ENCODE data around the gene LRRC57. TPM values are rescaled to one million over a fixed set of nuclear protein-coding genes. Genes with fewer than 3 reads are reported as not detected.

The LRRC57 gene
- total RNA-seq, 6 donors from 2014 or later, result 24.0 to 48.2 (median 31.2) TPM

DNA sequence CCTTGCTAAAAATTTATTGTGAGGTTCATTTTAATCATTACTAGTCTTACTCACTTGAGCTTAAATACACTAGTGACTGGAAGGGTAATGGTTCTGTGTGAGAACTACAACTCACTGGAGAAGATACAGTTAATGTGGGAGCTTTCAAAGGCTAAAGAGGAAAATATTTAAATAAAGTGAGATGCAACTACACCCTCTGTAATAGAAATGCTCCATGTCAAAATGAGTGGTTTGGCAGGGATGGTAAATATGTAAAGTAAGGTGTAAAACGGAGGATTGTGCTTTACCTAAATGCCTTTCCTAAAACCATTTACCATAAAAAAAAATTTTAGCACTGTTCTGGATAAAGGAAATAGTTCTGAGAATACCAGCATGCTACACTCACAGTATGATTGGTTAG is 15.3 kb downstream of the LRRC57 start:
- DNase-seq, result no peak
- H3K9me3 ChIP-seq, result no peaks in the 10 kb centered on the region
- H3K36me3 ChIP-seq, result peaks cover 0 to 79% (median 37%) of the 10 kb centered on the region in 4 donors

DNA sequence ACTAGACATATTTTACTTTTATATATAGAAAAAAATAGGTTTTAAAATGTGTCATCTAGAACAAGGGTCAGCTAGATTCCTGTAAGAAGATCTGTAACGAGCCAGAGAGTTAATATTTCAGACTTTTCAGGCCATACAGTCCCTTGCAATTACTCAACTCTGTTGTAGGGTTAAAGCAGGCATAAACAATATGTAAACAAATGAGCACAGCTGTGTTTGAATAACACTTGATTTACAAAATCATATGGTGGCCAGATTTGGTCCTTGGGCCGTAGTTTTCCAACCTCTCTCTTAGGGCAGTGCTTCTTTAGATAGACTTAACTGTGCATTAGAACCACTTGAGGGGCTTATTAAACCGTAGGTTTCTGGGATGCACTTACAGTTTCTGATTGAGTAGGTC is 19.6 kb downstream of the LRRC57 start:
- Histone ChIP-seq H3K4me3 (no peak overlapping the region), H3K4me1 (no peaks in the 10 kb centered on the region), H3K27ac (no peak overlapping the region), H3K27me3 (no peaks in the 10 kb centered on the region), H3K9me3 (no peaks in the 10 kb centered on the region), H3K36me3 (peaks cover 1 to 78% (median 42%) of the 10 kb centered on the region in 4 donors)
- DNase-seq, result no peak
- ATAC-seq (ENCODE audit: low FRiP score in 2 of 2), result no peak
- no peak for TF ChIP-seq CTCF (IDR thresholded peaks at IDR 0.05)
- no peak for TF ChIP-seq POLR2AphosphoS5 (IDR thresholded peaks at IDR 0.05)
- no peak for TF ChIP-seq POLR2A (IDR thresholded peaks at IDR 0.05)
- TF ChIP-seq EP300 (IDR thresholded peaks at IDR 0.05), result no peak
- WGBS, 2 donors, result 84 to 92% methylated on average over 3 of the region's 3 CpGs

More for the DNA sequence above, 15.3 kb downstream of the LRRC57 start:
- TF ChIP-seq POLR2A (IDR thresholded peaks at IDR 0.05) (no peak), EP300 (IDR thresholded peaks at IDR 0.05) (no peak), CTCF (IDR thresholded peaks at IDR 0.05) (no peak), POLR2AphosphoS5 (IDR thresholded peaks at IDR 0.05) (no peak)
- ATAC-seq (ENCODE audit: low FRiP score in 2 of 2), result no peak
- no peak overlapping the region for H3K27ac ChIP-seq
- no peaks in the 10 kb centered on the region for H3K4me1 ChIP-seq
- no peak overlapping the region for H3K4me3 ChIP-seq
- no peaks in the 10 kb centered on the region for H3K27me3 ChIP-seq
- WGBS, 2 donors, result 94 to 100% methylated on average over 1 of the region's 1 CpG

DNA sequence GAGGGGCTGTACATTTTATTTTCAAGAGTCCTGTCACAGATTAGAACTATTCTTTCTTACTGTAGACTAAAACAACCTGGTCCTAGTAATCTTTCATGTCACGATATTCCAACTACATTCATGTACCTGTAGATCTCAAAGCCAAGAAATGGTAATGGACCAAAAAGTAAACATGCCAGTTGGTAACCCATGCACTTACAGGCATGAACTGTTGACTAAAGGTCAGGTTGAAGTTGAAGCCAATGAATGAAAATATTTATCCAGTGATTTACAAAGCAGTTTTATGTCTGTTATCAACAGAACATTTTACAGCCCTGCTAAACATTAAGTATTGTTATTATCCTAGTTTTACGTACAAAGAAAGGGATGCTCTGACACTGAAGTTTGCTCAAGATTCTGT is 25.3 kb downstream of the LRRC57 start:
- TF ChIP-seq CTCF (IDR thresholded peaks at IDR 0.05) (no peak), POLR2A (IDR thresholded peaks at IDR 0.05) (no peak), POLR2AphosphoS5 (IDR thresholded peaks at IDR 0.05) (no peak), EP300 (IDR thresholded peaks at IDR 0.05) (no peak)
- H3K4me1 ChIP-seq, result no peaks in the 10 kb centered on the region
- ATAC-seq (ENCODE audit: low FRiP score in 2 of 2) (no peak), DNase-seq (no peak)
- H3K4me3 ChIP-seq, result no peak overlapping the region
- 86 to 89% methylated on average over 2 of the region's 2 CpGs for WGBS, 2 donors
- no peaks in the 10 kb centered on the region for H3K27me3 ChIP-seq
- H3K27ac ChIP-seq, result no peak overlapping the region
- no peaks in the 10 kb centered on the region for H3K9me3 ChIP-seq
- peaks cover 8 to 73% (median 23%) of the 10 kb centered on the region in 4 donors for H3K36me3 ChIP-seq

DNA sequence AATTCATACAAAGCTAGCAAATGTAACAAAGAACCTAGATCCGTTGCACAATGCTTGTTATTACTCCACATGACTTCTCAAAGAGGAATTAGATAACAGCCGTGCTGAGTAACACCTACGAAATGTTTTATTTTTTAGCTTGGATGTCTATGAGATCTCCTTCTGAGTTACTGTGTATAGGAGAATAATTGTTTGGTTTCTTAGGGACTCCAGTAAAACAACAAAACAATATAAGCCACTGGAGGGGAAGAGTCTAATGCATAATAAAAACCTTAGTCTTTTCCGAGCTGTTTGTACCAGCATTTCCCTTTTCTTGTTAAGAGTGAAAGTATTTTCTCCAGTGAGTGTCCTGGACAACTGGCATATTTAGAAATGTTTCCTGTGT is 37.6 kb downstream of the LRRC57 start:
- peak overlapping the region in 3 of 4 donors; percentile 13 to 22 (median 18) for H3K4me3 ChIP-seq

More for the DNA sequence above, 37.6 kb downstream of the LRRC57 start:
- TF ChIP-seq POLR2AphosphoS5 (IDR thresholded peaks at IDR 0.05) (no peak), CTCF (IDR thresholded peaks at IDR 0.05) (no peak), EP300 (IDR thresholded peaks at IDR 0.05) (no peak), POLR2A (IDR thresholded peaks at IDR 0.05) (no peak)
- 9 to 35% methylated on average over 4 of the region's 4 CpGs for WGBS, 2 donors
- H3K27me3 ChIP-seq, result no peaks in the 10 kb centered on the region
- H3K36me3 ChIP-seq, result peaks cover 0 to 29% (median 23%) of the 10 kb centered on the region in 4 donors
- DNase-seq (no peak), ATAC-seq (ENCODE audit: low FRiP score in 2 of 2) (peak; percentile 70 to 82)
- peaks cover 22 to 38% (median 29%) of the 10 kb centered on the region in 4 donors for H3K4me1 ChIP-seq
- peak overlapping the region; percentile 59 to 84 (median 72) for H3K27ac ChIP-seq
- no peaks in the 10 kb centered on the region for H3K9me3 ChIP-seq

All from upper lobe of left lung (tissue), 6 donors.